Measurements from ENCODE around the gene GALNT17. TPM values are rescaled to one million over a fixed set of nuclear protein-coding genes. Genes with fewer than 3 reads are reported as not detected.

Gene GALNT17
- total and polyA plus RNA-seq, 2 experiments from 2014 or later: 2.3 to 4.6 TPM

GRCh38 chr7:71186535-71187057, 54.7 kb downstream of the GALNT17 start:
- Histone ChIP-seq H3K27me3 (no peaks in the 10 kb centered on the region), H3K4me1 (ENCODE audit: low read depth) (no peaks in the 10 kb centered on the region), H3K9me3 (ENCODE audit: low read depth) (no peaks in the 10 kb centered on the region), H3K27ac (no peak overlapping the region), H3K4me3 (no peak overlapping the region), H3K36me3 (no peaks in the 10 kb centered on the region)
- no peak for DNase-seq (ENCODE audit: low read depth in 1 of 2, low spot score in 1 of 2)
- TF ChIP-seq CTCF (IDR thresholded peaks at IDR 0.05; ENCODE audit: low read depth, low read length): no peak

GRCh38 chr7:71191771-71192170, 59.8 kb downstream of the GALNT17 start:
- H3K4me3 ChIP-seq: no peak overlapping the region
- H3K4me1 ChIP-seq (ENCODE audit: low read depth): no peaks in the 10 kb centered on the region
- no peak overlapping the region for H3K27ac ChIP-seq
- DNase-seq (ENCODE audit: low read depth in 1 of 2, low spot score in 1 of 2): no peak
- no peaks in the 10 kb centered on the region for H3K9me3 ChIP-seq (ENCODE audit: low read depth)
- no peaks in the 10 kb centered on the region for H3K36me3 ChIP-seq
- TF ChIP-seq CTCF (IDR thresholded peaks at IDR 0.05; ENCODE audit: low read depth, low read length): no peak
- no peaks in the 10 kb centered on the region for H3K27me3 ChIP-seq

GRCh38 chr7:71193099-71193810, 61.3 kb downstream of the GALNT17 start:
- H3K27me3 ChIP-seq: no peaks in the 10 kb centered on the region
- H3K9me3 ChIP-seq (ENCODE audit: low read depth): no peaks in the 10 kb centered on the region
- H3K36me3 ChIP-seq: no peaks in the 10 kb centered on the region
- TF ChIP-seq CTCF (IDR thresholded peaks at IDR 0.05; ENCODE audit: low read depth, low read length): no peak
- no peak overlapping the region for H3K27ac ChIP-seq
- H3K4me1 ChIP-seq (ENCODE audit: low read depth): no peaks in the 10 kb centered on the region
- H3K4me3 ChIP-seq: no peak overlapping the region
- no peak for DNase-seq (ENCODE audit: low read depth in 1 of 2, low spot score in 1 of 2)

- no peak for TF ChIP-seq CTCF (IDR thresholded peaks at IDR 0.05; ENCODE audit: low read depth, low read length)
- no peaks in the 10 kb centered on the region for H3K4me1 ChIP-seq (ENCODE audit: low read depth)
- no peak for DNase-seq (ENCODE audit: low read depth in 1 of 2, low spot score in 1 of 2)
- H3K27me3 ChIP-seq: no peaks in the 10 kb centered on the region
- H3K36me3 ChIP-seq: no peaks in the 10 kb centered on the region
- H3K27ac ChIP-seq: no peak overlapping the region
- no peak overlapping the region for H3K4me3 ChIP-seq
- H3K9me3 ChIP-seq (ENCODE audit: low read depth): no peaks in the 10 kb centered on the region
Measured at GRCh38 chr7:71198391-71198790, 66.4 kb downstream of the GALNT17 start.

- Histone ChIP-seq H3K36me3 (no peaks in the 10 kb centered on the region), H3K4me3 (no peak overlapping the region)
Measured at GRCh38 chr7:71198887-71199286, 66.9 kb downstream of the GALNT17 start.

More at GRCh38 chr7:71198887-71199286, 66.9 kb downstream of the GALNT17 start:
- no peak for TF ChIP-seq CTCF (IDR thresholded peaks at IDR 0.05; ENCODE audit: low read depth, low read length)
- H3K27ac ChIP-seq: no peak overlapping the region
- H3K27me3 ChIP-seq: no peaks in the 10 kb centered on the region
- H3K9me3 ChIP-seq (ENCODE audit: low read depth): no peaks in the 10 kb centered on the region
- H3K4me1 ChIP-seq (ENCODE audit: low read depth): no peaks in the 10 kb centered on the region
- no peak for DNase-seq (ENCODE audit: low read depth in 1 of 2, low spot score in 1 of 2)
